Suprapubic skin (tissue), 3 donors: Measurements from ENCODE around the gene ACTR1A.

Source experiments
- CTCF ChIP-seq, 2 donors: fragments of 200-600 bp in 1 of 2; fragments of 450-650 bp in 1 of 2; sonication (generic) in 1 of 2; IDR thresholded peaks; one replicate each; pipeline ENCODE4 v1.5.1; 2016 to 2019; ENCODE audit warnings: antibody characterized with exemption in 2 of 2, mild to moderate bottlenecking in 1 of 2, moderate library complexity in 1 of 2
- EP300 ChIP-seq: sonication (generic); formaldehyde crosslinking; IDR thresholded peaks from one replicate; pipeline ENCODE4 v1.6.1; 2017; ENCODE audit warnings: antibody characterized with exemption

GRCh38 chr10:102433619-102434046 is 68.9 kb downstream of the ACTR1A start:
- TF ChIP-seq CTCF (IDR thresholded peaks at IDR 0.05) = no peak
- no peak for TF ChIP-seq EP300
